ENCODE results near the gene NRF1. TPM values are rescaled to one million over a fixed set of nuclear protein-coding genes. Genes with fewer than 3 reads are reported as not detected.

Gene NRF1
- total RNA-seq, 1 experiment from 2014 or later: 22.5 TPM

DNA sequence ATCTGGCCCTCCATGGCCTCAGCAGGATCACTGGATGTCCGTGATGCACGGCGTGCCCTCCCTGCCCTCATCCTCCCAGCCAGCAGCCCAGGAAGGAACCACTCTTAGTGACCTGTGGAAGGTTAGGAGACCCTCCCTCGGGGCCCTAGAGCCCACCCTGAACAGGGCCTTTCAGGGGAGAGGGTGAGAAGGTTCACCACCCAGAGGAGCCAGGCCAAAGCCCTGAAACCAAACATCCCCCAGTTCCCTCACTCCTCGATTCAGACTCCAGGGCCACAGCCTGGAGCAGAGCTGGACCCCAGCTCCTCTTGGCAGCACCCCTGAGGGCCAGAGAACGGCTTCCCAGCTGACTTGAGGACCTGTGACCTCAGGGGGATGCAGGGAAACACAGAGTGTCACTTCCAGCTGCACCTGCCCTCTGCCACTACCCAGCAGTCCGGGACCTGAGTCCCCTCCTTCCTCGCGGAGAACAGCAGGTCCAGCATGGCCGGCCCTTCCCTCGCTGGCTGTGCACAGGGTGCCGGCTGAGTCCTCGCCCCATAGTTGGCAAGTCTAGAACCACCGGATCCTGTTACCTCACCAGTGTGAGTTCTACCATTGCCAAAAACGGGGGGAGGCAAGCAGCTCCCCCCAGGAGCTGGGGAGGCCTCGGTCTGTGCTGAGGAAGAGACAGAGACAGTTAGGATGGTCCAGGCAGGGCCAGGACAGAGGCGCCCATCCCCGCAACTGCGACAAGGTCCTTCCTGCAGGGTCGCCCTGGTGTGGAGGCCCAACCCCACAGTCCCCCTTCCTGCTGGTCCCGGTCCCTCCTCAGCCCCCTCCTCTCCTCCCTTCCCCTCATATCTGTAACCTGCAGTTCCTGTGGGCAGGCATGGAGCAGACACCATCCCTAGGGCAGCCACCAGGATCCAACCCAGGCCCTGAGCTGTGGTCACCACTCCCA lies 158.6 kb downstream of the NRF1 start:
- Histone ChIP-seq H3K4me1 (ENCODE audit: low read length) (peaks cover 27% of the 10 kb centered on the region), H3K27ac (ENCODE audit: low read length) (no peak overlapping the region), H3K9me3 (ENCODE audit: low read length) (no peaks in the 10 kb centered on the region), H3K4me3 (ENCODE audit: low read length) (no peak overlapping the region), H3K9me2 (replicated peaks; ENCODE audit: insufficient read depth, low read length) (no peaks in the 10 kb centered on the region), H3K9ac (ENCODE audit: low read length) (no peak overlapping the region), H3K36me3 (ENCODE audit: insufficient read depth, low read length) (no peaks in the 10 kb centered on the region), H4K20me1 (ENCODE audit: insufficient read depth, low read depth, low read length) (peaks cover 6% of the 10 kb centered on the region; the same call in 1 of the 2 replicates), H2AFZ (ENCODE audit: low read length) (no peak overlapping the region), H3K27me3 (ENCODE audit: low read length) (no peaks in the 10 kb centered on the region), H3K79me2 (ENCODE audit: low read length) (no peaks in the 10 kb centered on the region), H3K4me2 (ENCODE audit: low read depth, low read length, poor library complexity, severe bottlenecking) (no peak overlapping the region)
- no peak for DNase-seq

DNA sequence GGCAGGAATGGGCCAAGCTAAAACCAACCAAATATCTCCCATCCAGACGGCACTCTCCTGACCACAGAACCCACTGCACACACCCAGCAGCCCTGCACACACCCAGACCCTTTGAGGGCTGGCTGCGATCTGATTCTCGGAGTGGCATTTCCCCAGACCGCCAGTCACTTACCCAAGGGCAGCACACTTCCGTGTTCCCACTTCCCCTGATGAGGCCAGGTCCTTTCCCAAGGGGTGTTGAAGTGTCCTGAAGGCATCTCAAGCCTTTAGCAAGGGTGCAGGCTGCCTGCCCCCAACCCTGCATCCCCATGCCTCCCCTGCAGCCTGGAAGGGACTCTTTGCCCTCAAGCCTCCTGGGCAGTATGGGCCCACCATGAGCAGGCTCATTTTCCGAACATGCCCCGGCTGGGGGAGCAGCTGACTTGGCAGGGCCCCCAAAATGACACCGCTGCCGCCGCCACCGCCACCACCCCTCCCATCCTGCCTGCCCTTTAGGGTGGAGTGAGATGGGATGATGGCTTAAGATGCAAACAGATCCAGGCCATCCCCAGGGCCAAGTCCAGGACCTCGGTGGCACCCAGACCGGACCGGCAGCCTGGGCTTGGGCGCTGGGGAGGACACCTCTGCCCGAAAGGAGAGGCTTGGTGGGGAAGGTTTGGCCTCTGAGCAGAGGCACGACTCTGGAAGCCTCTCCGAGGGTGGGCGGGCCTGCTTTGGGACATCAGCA lies 159.8 kb downstream of the NRF1 start:
- H3K4me1 ChIP-seq (ENCODE audit: low read length): peaks cover 27% of the 10 kb centered on the region
- no peak overlapping the region for H3K4me2 ChIP-seq (ENCODE audit: low read depth, low read length, poor library complexity, severe bottlenecking)
- no peak overlapping the region for H3K27ac ChIP-seq (ENCODE audit: low read length)
- H3K9me2 ChIP-seq (replicated peaks; ENCODE audit: insufficient read depth, low read length): no peaks in the 10 kb centered on the region
- peaks cover 9% of the 10 kb centered on the region; the same call in 1 of the 2 replicates for H4K20me1 ChIP-seq (ENCODE audit: insufficient read depth, low read depth, low read length)
- no peaks in the 10 kb centered on the region for H3K9me3 ChIP-seq (ENCODE audit: low read length)
- no peak for DNase-seq
- H3K27me3 ChIP-seq (ENCODE audit: low read length): no peaks in the 10 kb centered on the region
- no peak overlapping the region for H2AFZ ChIP-seq (ENCODE audit: low read length)
- H3K79me2 ChIP-seq (ENCODE audit: low read length): peaks cover 3% of the 10 kb centered on the region; the same call in 1 of the 2 replicates
- no peaks in the 10 kb centered on the region for H3K36me3 ChIP-seq (ENCODE audit: insufficient read depth, low read length)
- no peak overlapping the region for H3K4me3 ChIP-seq (ENCODE audit: low read length)
- H3K9ac ChIP-seq (ENCODE audit: low read length): no peak overlapping the region

- Histone ChIP-seq H3K4me2 (ENCODE audit: low read depth, low read length, poor library complexity, severe bottlenecking) (no peak overlapping the region), H3K4me1 (ENCODE audit: low read length) (peaks cover 27% of the 10 kb centered on the region), H2AFZ (ENCODE audit: low read length) (no peak overlapping the region), H3K27me3 (ENCODE audit: low read length) (no peaks in the 10 kb centered on the region), H3K36me3 (ENCODE audit: insufficient read depth, low read length) (no peaks in the 10 kb centered on the region), H3K79me2 (ENCODE audit: low read length) (peaks cover 3% of the 10 kb centered on the region; the same call in 1 of the 2 replicates), H4K20me1 (ENCODE audit: insufficient read depth, low read depth, low read length) (peaks cover 9% of the 10 kb centered on the region; the same call in 1 of the 2 replicates), H3K9me2 (replicated peaks; ENCODE audit: insufficient read depth, low read length) (no peaks in the 10 kb centered on the region), H3K9ac (ENCODE audit: low read length) (no peak overlapping the region), H3K9me3 (ENCODE audit: low read length) (no peaks in the 10 kb centered on the region), H3K27ac (ENCODE audit: low read length) (no peak overlapping the region), H3K4me3 (ENCODE audit: low read length) (no peak overlapping the region)
- no peak for DNase-seq
Observed at GRCh38 chr7:129771928-129772479, 160.5 kb downstream of the NRF1 start.

GRCh38 chr7:129772646-129773280 lies 161.2 kb downstream of the NRF1 start:
- Histone ChIP-seq H2AFZ (ENCODE audit: low read length) (no peak overlapping the region), H3K36me3 (ENCODE audit: insufficient read depth, low read length) (no peaks in the 10 kb centered on the region), H3K9ac (ENCODE audit: low read length) (peak overlapping the region; percentile 27; the same call in 1 of the 2 replicates), H3K79me2 (ENCODE audit: low read length) (peaks cover 5% of the 10 kb centered on the region), H3K4me2 (ENCODE audit: low read depth, low read length, poor library complexity, severe bottlenecking) (peak overlapping the region; percentile 10), H4K20me1 (ENCODE audit: insufficient read depth, low read depth, low read length) (peaks cover 9% of the 10 kb centered on the region; the same call in 1 of the 2 replicates), H3K4me1 (ENCODE audit: low read length) (peaks cover 27% of the 10 kb centered on the region), H3K9me2 (replicated peaks; ENCODE audit: insufficient read depth, low read length) (no peaks in the 10 kb centered on the region), H3K27ac (ENCODE audit: low read length) (peak overlapping the region; percentile 11; the same call in 1 of the 2 replicates), H3K9me3 (ENCODE audit: low read length) (no peaks in the 10 kb centered on the region), H3K27me3 (ENCODE audit: low read length) (no peaks in the 10 kb centered on the region), H3K4me3 (ENCODE audit: low read length) (no peak overlapping the region)
- DNase-seq: peak; percentile 47

- Histone ChIP-seq H3K27ac (ENCODE audit: low read length) (peak overlapping the region; percentile 20; the same call in 1 of the 2 replicates), H4K20me1 (ENCODE audit: insufficient read depth, low read depth, low read length) (peaks cover 12% of the 10 kb centered on the region; the same call in 1 of the 2 replicates), H3K4me1 (ENCODE audit: low read length) (peaks cover 27% of the 10 kb centered on the region), H3K9me2 (replicated peaks; ENCODE audit: insufficient read depth, low read length) (no peaks in the 10 kb centered on the region), H3K36me3 (ENCODE audit: insufficient read depth, low read length) (no peaks in the 10 kb centered on the region), H2AFZ (ENCODE audit: low read length) (no peak overlapping the region), H3K9ac (ENCODE audit: low read length) (no peak overlapping the region; the same call in 1 of the 2 replicates), H3K79me2 (ENCODE audit: low read length) (peaks cover 10% of the 10 kb centered on the region), H3K4me3 (ENCODE audit: low read length) (no peak overlapping the region), H3K27me3 (ENCODE audit: low read length) (no peaks in the 10 kb centered on the region), H3K9me3 (ENCODE audit: low read length) (no peaks in the 10 kb centered on the region), H3K4me2 (ENCODE audit: low read depth, low read length, poor library complexity, severe bottlenecking) (peak overlapping the region; percentile 10)
- peak; percentile 63 for DNase-seq
Observed at GRCh38 chr7:129773328-129773731, 161.8 kb downstream of the NRF1 start.

GRCh38 chr7:129773871-129774270 lies 162.4 kb downstream of the NRF1 start:
- Histone ChIP-seq H3K27me3 (ENCODE audit: low read length) (no peaks in the 10 kb centered on the region), H3K4me3 (ENCODE audit: low read length) (no peak overlapping the region), H4K20me1 (ENCODE audit: insufficient read depth, low read depth, low read length) (peaks cover 18% of the 10 kb centered on the region; the same call in 1 of the 2 replicates), H3K4me2 (ENCODE audit: low read depth, low read length, poor library complexity, severe bottlenecking) (peak overlapping the region; percentile 10), H3K36me3 (ENCODE audit: insufficient read depth, low read length) (no peaks in the 10 kb centered on the region), H2AFZ (ENCODE audit: low read length) (no peak overlapping the region), H3K79me2 (ENCODE audit: low read length) (peaks cover 15% of the 10 kb centered on the region), H3K4me1 (ENCODE audit: low read length) (peaks cover 32% of the 10 kb centered on the region), H3K9me2 (replicated peaks; ENCODE audit: insufficient read depth, low read length) (no peaks in the 10 kb centered on the region), H3K9ac (ENCODE audit: low read length) (no peak overlapping the region), H3K9me3 (ENCODE audit: low read length) (no peaks in the 10 kb centered on the region), H3K27ac (ENCODE audit: low read length) (0 out of 2 replicates have a peak overlapping the region, but pooled peaks have one; percentile 20)
- no peak for DNase-seq

- Histone ChIP-seq H3K36me3 (ENCODE audit: insufficient read depth, low read length) (no peaks in the 10 kb centered on the region), H3K27ac (ENCODE audit: low read length) (no peak overlapping the region), H4K20me1 (ENCODE audit: insufficient read depth, low read depth, low read length) (peaks cover 19% of the 10 kb centered on the region; the same call in 1 of the 2 replicates), H3K9me3 (ENCODE audit: low read length) (no peaks in the 10 kb centered on the region), H3K79me2 (ENCODE audit: low read length) (peaks cover 20% of the 10 kb centered on the region), H2AFZ (ENCODE audit: low read length) (no peak overlapping the region), H3K27me3 (ENCODE audit: low read length) (no peaks in the 10 kb centered on the region), H3K4me1 (ENCODE audit: low read length) (peaks cover 34% of the 10 kb centered on the region), H3K4me3 (ENCODE audit: low read length) (no peak overlapping the region), H3K9me2 (replicated peaks; ENCODE audit: insufficient read depth, low read length) (no peaks in the 10 kb centered on the region), H3K4me2 (ENCODE audit: low read depth, low read length, poor library complexity, severe bottlenecking) (no peak overlapping the region), H3K9ac (ENCODE audit: low read length) (no peak overlapping the region)
- DNase-seq: no peak
Observed at GRCh38 chr7:129774359-129774758, 162.8 kb downstream of the NRF1 start.

Data from Karpas-422 (cell line).